ENCODE data around the gene TXNDC11.

DNA sequence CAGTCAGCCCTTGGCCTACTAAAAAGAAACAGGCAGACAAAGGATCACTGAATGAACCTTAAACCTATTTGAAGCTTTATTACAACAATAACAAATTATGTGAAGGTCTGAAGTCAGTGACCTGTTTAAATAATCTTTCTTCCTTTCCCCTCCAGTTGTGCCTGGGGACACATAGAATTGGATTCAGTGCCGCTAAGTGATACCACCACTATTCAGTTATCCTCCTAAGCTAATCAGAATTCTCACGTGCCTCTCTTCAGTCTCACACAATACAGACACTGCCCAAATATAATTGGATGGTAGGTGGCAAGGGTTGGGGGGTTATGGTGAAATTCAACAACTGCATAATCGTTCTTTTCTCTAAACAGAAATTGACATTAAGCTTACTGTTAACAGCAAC, 11.4 kb downstream of the TXNDC11 start:
- TF ChIP-seq EZH2 (IDR thresholded peaks at IDR 0.05; ENCODE audit: borderline replicate concordance, control insufficient read depth, low read depth, low read length) (no peak), TBL1XR1 (IDR thresholded peaks at IDR 0.05; ENCODE audit: low read depth, low read length) (no peak), CTCF (IDR thresholded peaks at IDR 0.05 in 2 of 3, conservative IDR thresholded peaks at IDR 0.05 in 1 of 3; ENCODE audit: control insufficient read depth in 2 of 3, extremely low read depth in 1 of 3, insufficient read depth in 1 of 3, low read depth in 3 of 3, low read length in 3 of 3) (no peak), ESRRA (IDR thresholded peaks at IDR 0.05; ENCODE audit: low read length) (no peak), CHD2 (IDR thresholded peaks at IDR 0.05; ENCODE audit: borderline replicate concordance, low read depth, low read length) (no peak), CHD4 (IDR thresholded peaks at IDR 0.05) (no peak), MAX (IDR thresholded peaks at IDR 0.05; ENCODE audit: low read depth, low read length) (no peak), ZSCAN29 (IDR thresholded peaks at IDR 0.05) (no peak), USF1 (IDR thresholded peaks at IDR 0.05; ENCODE audit: borderline replicate concordance, extremely low read length, insufficient read depth, low read depth, low read length) (no peak), HDAC2 (IDR thresholded peaks at IDR 0.05) (no peak), ASH2L (IDR thresholded peaks at IDR 0.05; ENCODE audit: borderline replicate concordance, low read depth) (no peak)
- TF ChIP-seq, protein P1, sequence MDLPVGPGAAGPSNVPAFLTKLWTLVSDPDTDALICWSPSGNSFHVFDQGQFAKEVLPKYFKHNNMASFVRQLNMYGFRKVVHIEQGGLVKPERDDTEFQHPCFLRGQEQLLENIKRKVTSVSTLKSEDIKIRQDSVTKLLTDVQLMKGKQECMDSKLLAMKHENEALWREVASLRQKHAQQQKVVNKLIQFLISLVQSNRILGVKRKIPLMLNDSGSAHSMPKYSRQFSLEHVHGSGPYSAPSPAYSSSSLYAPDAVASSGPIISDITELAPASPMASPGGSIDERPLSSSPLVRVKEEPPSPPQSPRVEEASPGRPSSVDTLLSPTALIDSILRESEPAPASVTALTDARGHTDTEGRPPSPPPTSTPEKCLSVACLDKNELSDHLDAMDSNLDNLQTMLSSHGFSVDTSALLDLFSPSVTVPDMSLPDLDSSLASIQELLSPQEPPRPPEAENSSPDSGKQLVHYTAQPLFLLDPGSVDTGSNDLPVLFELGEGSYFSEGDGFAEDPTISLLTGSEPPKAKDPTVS (IDR thresholded peaks at IDR 0.05; ENCODE audit: low read depth, low read length) = no peak
